DOHH2 (cell line): ENCODE data around the gene CD58.

Source experiments
- H3F3A ChIP-seq: fragments of 200-600 bp; sonication (generic), shearing (Covaris generic); 2 replicates; pipeline ENCODE4 v1.6.0; 2016; ENCODE audit warnings: antibody characterized with exemption, mild to moderate bottlenecking; ENCODE audit not compliant: control insufficient read depth, insufficient read depth
- H3K27ac ChIP-seq: fragments of 200-600 bp; sonication (generic); 2 replicates; pipeline ENCODE4 v1.5.1; 2014; ENCODE audit warnings: low read depth, mild to moderate bottlenecking, low read length, moderate library complexity
- H3K27me3 ChIP-seq: fragments of 200-600 bp; sonication (generic); 2 replicates; pipeline ENCODE4 v1.6.1; 2014; ENCODE audit warnings: mild to moderate bottlenecking, low read length, mixed read lengths; ENCODE audit not compliant: control insufficient read depth
- H3K36me3 ChIP-seq: fragments of 200-600 bp; sonication (generic); 2 replicates; pipeline ENCODE4 v1.6.1; 2014; ENCODE audit warnings: mild to moderate bottlenecking, low read length, moderate library complexity, mixed read lengths; ENCODE audit not compliant: control insufficient read depth
- H3K4me1 ChIP-seq: fragments of 200-600 bp; sonication (generic); 2 replicates; pipeline ENCODE4 v1.6.1; 2014; ENCODE audit warnings: mild to moderate bottlenecking, low read length, mixed read lengths; ENCODE audit not compliant: control insufficient read depth
- H3K4me2 ChIP-seq: fragments of 200-600 bp; sonication (generic); 2 replicates; pipeline ENCODE4 v1.6.0; 2014; ENCODE audit warnings: mild to moderate bottlenecking, low read length, moderate library complexity
- H3K4me3 ChIP-seq: fragments of 200-600 bp; sonication (generic); 2 replicates; pipeline ENCODE4 v1.5.1; 2014; ENCODE audit warnings: mild to moderate bottlenecking, low read length, mixed read lengths
- H3K79me2 ChIP-seq: fragments of 200-600 bp; sonication (generic); 2 replicates; pipeline ENCODE4 v1.6.1; 2014; ENCODE audit warnings: mild to moderate bottlenecking, low read length, mixed read lengths; ENCODE audit not compliant: control insufficient read depth
- H3K9me2 ChIP-seq: fragments of 200-600 bp; sonication (generic); replicated peaks from 2 replicates; pipeline ENCODE4 v1.6.1; 2014; ENCODE audit warnings: mild to moderate bottlenecking, low read length, mixed read lengths; ENCODE audit not compliant: control insufficient read depth
- H3K9me3 ChIP-seq: fragments of 200-600 bp; sonication (generic); 2 replicates; pipeline ENCODE4 v1.6.1; 2014; ENCODE audit warnings: antibody characterized with exemption, low read length, mixed read lengths; ENCODE audit not compliant: control insufficient read depth, insufficient read depth
- H4K20me1 ChIP-seq: fragments of 200-600 bp; sonication (generic); 2 replicates; pipeline ENCODE4 v1.6.0; 2014; ENCODE audit warnings: low read depth, mild to moderate bottlenecking, antibody characterized with exemption, low read length, moderate library complexity; ENCODE audit not compliant: control insufficient read depth, insufficient read depth
- CTCF ChIP-seq: fragments of 200-600 bp; sonication (generic); IDR thresholded peaks from one replicate; pipeline ENCODE4 v1.5.1; 2014; ENCODE audit warnings: antibody characterized with exemption, mild to moderate bottlenecking, low read depth, low read length; ENCODE audit not compliant: poor library complexity, severe bottlenecking
- EZH2phosphoT487 ChIP-seq: fragments of 200-600 bp; sonication (generic); IDR thresholded peaks from 2 replicates; pipeline ENCODE4 v1.6.1; 2017; ENCODE audit warnings: borderline replicate concordance, mild to moderate bottlenecking, antibody characterized with exemption, low read length, moderate library complexity, mixed read lengths

The CD58 gene

GRCh38 chr1:116558571-116558970 is 12.3 kb downstream of the CD58 start:
- peaks cover 3% of the 10 kb centered on the region; the same call in 1 of the 2 replicates for H3K4me1 ChIP-seq
- H3K9me2 ChIP-seq: no peaks in the 10 kb centered on the region
- H3K36me3 ChIP-seq: no peaks in the 10 kb centered on the region
- no peak for TF ChIP-seq EZH2phosphoT487
- TF ChIP-seq CTCF: no peak
- H3K79me2 ChIP-seq: no peaks in the 10 kb centered on the region
- H3K4me2 ChIP-seq: no peak overlapping the region
- no peak overlapping the region for H3K27ac ChIP-seq
- H3K27me3 ChIP-seq: no peaks in the 10 kb centered on the region
- peaks cover 8% of the 10 kb centered on the region; the same call in 1 of the 2 replicates for H3K9me3 ChIP-seq
- no peak overlapping the region for H3K4me3 ChIP-seq
- H3F3A ChIP-seq: no peaks in the 10 kb centered on the region
- no peaks in the 10 kb centered on the region for H4K20me1 ChIP-seq

GRCh38 chr1:116558140-116558549 is 12.7 kb downstream of the CD58 start:
- Histone ChIP-seq H3K9me3 (peaks cover 4% of the 10 kb centered on the region; the same call in 1 of the 2 replicates), H3K27ac (no peak overlapping the region), H3K4me3 (no peak overlapping the region), H3K9me2 (no peaks in the 10 kb centered on the region; the same call in 1 of the 2 replicates), H3K4me1 (peaks cover 3% of the 10 kb centered on the region; the same call in 1 of the 2 replicates), H4K20me1 (no peaks in the 10 kb centered on the region), H3F3A (no peaks in the 10 kb centered on the region), H3K4me2 (no peak overlapping the region), H3K79me2 (peaks cover 3% of the 10 kb centered on the region; the same call in 1 of the 2 replicates), H3K36me3 (no peaks in the 10 kb centered on the region), H3K27me3 (no peaks in the 10 kb centered on the region)
- no peak for TF ChIP-seq CTCF
- TF ChIP-seq EZH2phosphoT487: no peak

- Histone ChIP-seq H3K4me2 (no peak overlapping the region), H3K27me3 (no peaks in the 10 kb centered on the region), H3K27ac (no peak overlapping the region), H3F3A (no peaks in the 10 kb centered on the region), H3K4me1 (peaks cover 3% of the 10 kb centered on the region; the same call in 1 of the 2 replicates), H3K79me2 (peaks cover 3% of the 10 kb centered on the region; the same call in 1 of the 2 replicates), H4K20me1 (no peaks in the 10 kb centered on the region), H3K4me3 (no peak overlapping the region), H3K36me3 (no peaks in the 10 kb centered on the region), H3K9me2 (no peaks in the 10 kb centered on the region; the same call in 1 of the 2 replicates), H3K9me3 (no peaks in the 10 kb centered on the region)
- TF ChIP-seq CTCF (no peak), EZH2phosphoT487 (no peak)
Measured at GRCh38 chr1:116557323-116557878, 13.4 kb downstream of the CD58 start.
